BE2C (cell line): ENCODE results near the gene TTLL7.

Experiments
- DNase-seq: peaks from one replicate; pipeline ENCODE4 v3.0.0-alpha.2; 2020
- H3K27me3 ChIP-seq: fragments of 250-450 bp; sonication (Bioruptor Pico); 2 replicates; pipeline ENCODE4 v1.5.1; 2020; ENCODE audit warnings: mild to moderate bottlenecking
- H3K36me3 ChIP-seq: fragments of 250-450 bp; sonication (Bioruptor Pico); 2 replicates; pipeline ENCODE4 v1.5.1; 2020; ENCODE audit warnings: mild to moderate bottlenecking
- H3K4me1 ChIP-seq: fragments of 250-450 bp; sonication (Bioruptor Pico); 2 replicates; pipeline ENCODE4 v1.5.1; 2020
- H3K4me3 ChIP-seq: 2 replicates; pipeline ENCODE4 v1.5.1; 2011; ENCODE audit warnings: low read depth, low read length
- H3K9me3 ChIP-seq: fragments of 250-450 bp; sonication (Bioruptor Pico); 2 replicates; pipeline ENCODE4 v1.5.1; 2020
- TF ChIP-seq, protein P1 (sequence below): IDR thresholded peaks from 2 replicates; pipeline ENCODE4 v1.5.1; 2012; ENCODE audit warnings: mild to moderate bottlenecking, low read depth, low read length

The TTLL7 gene

DNA sequence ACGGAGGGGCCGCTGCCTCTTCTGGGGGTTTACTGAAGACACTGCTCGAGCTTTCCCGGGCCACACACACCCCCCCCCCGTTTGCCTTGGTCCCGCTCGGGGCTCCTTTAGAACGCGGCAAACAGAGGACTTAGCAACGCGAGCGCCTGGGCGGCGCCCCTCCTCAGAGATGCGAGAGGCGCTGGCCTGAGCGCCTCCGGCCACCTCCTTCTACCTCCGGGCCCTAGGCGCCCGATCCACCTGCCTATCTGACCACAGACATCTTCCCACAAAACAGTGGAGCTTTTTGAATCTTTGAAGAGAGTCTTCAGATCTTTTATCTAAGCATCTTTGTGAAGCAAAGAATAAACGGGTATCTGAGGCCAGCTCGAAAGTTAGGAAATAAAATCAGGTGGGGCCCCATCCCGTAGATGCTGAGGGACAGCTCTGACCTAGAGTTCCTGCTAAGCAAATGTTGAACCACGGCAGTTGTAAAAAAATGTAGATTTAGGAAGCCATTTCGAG, 436 bp upstream of the TTLL7 start:
- peak; percentile 76 for DNase-seq
- Histone ChIP-seq H3K27me3 (no peaks in the 10 kb centered on the region), H3K36me3 (no peaks in the 10 kb centered on the region), H3K4me1 (no peaks in the 10 kb centered on the region), H3K9me3 (no peaks in the 10 kb centered on the region), H3K4me3 (peak overlapping the region; percentile 76)
- TF ChIP-seq, protein P1, sequence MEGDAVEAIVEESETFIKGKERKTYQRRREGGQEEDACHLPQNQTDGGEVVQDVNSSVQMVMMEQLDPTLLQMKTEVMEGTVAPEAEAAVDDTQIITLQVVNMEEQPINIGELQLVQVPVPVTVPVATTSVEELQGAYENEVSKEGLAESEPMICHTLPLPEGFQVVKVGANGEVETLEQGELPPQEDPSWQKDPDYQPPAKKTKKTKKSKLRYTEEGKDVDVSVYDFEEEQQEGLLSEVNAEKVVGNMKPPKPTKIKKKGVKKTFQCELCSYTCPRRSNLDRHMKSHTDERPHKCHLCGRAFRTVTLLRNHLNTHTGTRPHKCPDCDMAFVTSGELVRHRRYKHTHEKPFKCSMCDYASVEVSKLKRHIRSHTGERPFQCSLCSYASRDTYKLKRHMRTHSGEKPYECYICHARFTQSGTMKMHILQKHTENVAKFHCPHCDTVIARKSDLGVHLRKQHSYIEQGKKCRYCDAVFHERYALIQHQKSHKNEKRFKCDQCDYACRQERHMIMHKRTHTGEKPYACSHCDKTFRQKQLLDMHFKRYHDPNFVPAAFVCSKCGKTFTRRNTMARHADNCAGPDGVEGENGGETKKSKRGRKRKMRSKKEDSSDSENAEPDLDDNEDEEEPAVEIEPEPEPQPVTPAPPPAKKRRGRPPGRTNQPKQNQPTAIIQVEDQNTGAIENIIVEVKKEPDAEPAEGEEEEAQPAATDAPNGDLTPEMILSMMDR = no peak

DNA sequence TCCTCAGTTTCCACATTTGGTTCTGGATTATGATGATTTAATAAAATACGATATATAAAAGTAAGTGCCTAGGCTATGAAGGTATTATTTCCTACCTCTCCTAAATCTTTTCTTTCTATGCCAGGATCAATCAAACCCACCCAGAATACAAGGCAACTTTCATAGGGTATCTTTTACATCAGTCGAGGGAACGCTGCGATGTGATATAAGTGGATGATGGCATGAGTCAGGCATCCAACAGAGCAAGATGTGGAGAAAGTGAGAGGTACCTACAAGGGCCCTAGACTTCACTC, 781 bp downstream of the TTLL7 start:
- H3K36me3 ChIP-seq = no peaks in the 10 kb centered on the region
- TF ChIP-seq, protein P1 = no peak
- no peak for DNase-seq
- no peaks in the 10 kb centered on the region for H3K9me3 ChIP-seq
- H3K4me1 ChIP-seq = no peaks in the 10 kb centered on the region
- peak overlapping the region; percentile 76 for H3K4me3 ChIP-seq
- H3K27me3 ChIP-seq = no peaks in the 10 kb centered on the region

DNA sequence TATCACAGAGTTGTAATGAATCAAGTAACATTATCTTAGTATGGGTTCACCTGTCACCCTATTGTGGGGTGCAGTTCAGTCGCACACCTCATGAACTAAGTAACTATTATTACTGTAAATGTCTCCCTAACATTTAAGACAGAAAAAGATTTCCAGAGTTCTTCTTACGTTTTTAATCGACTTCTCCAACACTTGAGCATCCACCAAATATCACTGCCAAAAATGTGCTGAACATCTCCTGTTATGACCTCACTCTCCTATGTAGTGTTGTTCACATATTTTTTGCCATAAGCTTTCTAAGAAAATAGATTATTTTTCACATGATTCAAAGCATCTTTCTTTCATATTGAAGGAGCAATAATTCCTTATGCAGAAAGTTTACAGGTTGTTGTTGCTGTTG, 1.3 kb downstream of the TTLL7 start:
- no peaks in the 10 kb centered on the region for H3K4me1 ChIP-seq
- no peak for DNase-seq
- no peaks in the 10 kb centered on the region for H3K36me3 ChIP-seq
- TF ChIP-seq, protein P1 = no peak
- no peaks in the 10 kb centered on the region for H3K27me3 ChIP-seq
- no peaks in the 10 kb centered on the region for H3K9me3 ChIP-seq
- peak overlapping the region; percentile 76 for H3K4me3 ChIP-seq

DNA sequence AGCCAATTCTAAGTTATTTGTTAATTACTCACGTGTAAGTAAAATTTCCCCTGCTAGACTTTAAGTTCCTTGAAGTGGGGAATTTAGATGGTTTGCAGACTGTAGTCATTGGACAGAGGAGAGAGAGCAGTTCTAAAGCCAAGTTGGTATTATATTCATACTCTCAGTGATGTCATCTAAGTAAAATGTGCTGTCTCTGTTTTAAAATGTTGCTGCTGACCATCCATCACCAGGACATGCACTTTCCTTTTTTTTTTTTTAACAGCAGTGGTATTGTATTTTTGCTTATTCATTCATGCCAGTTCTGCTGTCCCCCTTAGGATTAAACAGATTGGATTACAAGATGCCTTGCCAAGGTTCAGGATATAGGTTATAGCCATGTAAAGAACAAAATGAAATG, 2.3 kb downstream of the TTLL7 start:
- no peak for DNase-seq

DNA sequence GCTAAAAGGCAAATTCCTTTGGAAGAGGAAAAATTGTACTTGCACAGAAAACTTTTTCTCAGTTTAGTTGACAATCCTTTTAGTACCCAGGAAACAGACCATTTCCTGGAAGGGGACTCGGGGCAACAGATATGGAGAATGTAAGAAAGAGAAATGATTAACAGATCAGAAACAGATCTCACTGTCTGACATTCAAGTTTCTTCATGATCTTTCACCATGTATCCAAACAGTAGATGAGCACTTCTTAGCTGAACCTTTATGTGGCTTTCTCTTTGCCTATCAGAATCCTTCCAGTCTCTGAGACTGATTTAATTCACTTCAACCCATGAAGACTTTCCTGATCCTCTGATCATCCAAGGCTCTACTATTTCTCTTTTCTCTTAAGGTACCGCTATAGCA, 2.7 kb downstream of the TTLL7 start:
- Histone ChIP-seq H3K36me3 (no peaks in the 10 kb centered on the region), H3K4me3 (no peak overlapping the region), H3K9me3 (no peaks in the 10 kb centered on the region), H3K27me3 (no peaks in the 10 kb centered on the region), H3K4me1 (no peaks in the 10 kb centered on the region)
- TF ChIP-seq, protein P1 = no peak
- no peak for DNase-seq

More for the DNA sequence above, 2.3 kb downstream of the TTLL7 start:
- no peaks in the 10 kb centered on the region for H3K4me1 ChIP-seq
- H3K4me3 ChIP-seq = no peak overlapping the region
- no peaks in the 10 kb centered on the region for H3K27me3 ChIP-seq
- TF ChIP-seq, protein P1 = no peak
- no peaks in the 10 kb centered on the region for H3K9me3 ChIP-seq
- H3K36me3 ChIP-seq = no peaks in the 10 kb centered on the region

DNA sequence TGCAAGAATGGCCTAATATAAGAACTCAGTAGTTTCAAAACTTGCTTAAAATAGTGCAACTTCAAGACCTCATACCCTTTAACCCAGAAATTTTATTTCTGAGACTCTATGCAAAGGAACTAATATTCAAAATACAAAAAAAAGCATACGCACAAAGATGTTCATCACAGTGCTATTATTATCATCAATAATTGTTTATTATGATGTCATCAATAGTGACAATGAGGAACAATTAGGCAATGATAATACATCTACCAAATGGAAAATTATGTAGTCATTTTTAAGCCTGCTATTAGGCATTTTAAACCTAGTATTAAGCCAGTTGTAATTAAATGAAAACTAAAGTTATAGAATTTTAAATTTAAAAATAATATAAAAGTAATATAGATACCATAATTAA, 3.3 kb downstream of the TTLL7 start:
- Histone ChIP-seq H3K4me1 (no peaks in the 10 kb centered on the region), H3K27me3 (no peaks in the 10 kb centered on the region), H3K9me3 (no peaks in the 10 kb centered on the region), H3K4me3 (no peak overlapping the region), H3K36me3 (no peaks in the 10 kb centered on the region)
- DNase-seq = no peak
- TF ChIP-seq, protein P1 = no peak
